T-helper 22 cell (primary cell): ENCODE results near the gene NR4A1.

ENCODE experiments used
- DNase-seq: peaks from one replicate; pipeline ENCODE4 v3.0.0-alpha.2; 2020; ENCODE audit warnings: low read depth

NR4A1 gene

GRCh38 chr12:52041695-52042123, 9.5 kb upstream of the NR4A1 start:
- no peak for DNase-seq

DNA sequence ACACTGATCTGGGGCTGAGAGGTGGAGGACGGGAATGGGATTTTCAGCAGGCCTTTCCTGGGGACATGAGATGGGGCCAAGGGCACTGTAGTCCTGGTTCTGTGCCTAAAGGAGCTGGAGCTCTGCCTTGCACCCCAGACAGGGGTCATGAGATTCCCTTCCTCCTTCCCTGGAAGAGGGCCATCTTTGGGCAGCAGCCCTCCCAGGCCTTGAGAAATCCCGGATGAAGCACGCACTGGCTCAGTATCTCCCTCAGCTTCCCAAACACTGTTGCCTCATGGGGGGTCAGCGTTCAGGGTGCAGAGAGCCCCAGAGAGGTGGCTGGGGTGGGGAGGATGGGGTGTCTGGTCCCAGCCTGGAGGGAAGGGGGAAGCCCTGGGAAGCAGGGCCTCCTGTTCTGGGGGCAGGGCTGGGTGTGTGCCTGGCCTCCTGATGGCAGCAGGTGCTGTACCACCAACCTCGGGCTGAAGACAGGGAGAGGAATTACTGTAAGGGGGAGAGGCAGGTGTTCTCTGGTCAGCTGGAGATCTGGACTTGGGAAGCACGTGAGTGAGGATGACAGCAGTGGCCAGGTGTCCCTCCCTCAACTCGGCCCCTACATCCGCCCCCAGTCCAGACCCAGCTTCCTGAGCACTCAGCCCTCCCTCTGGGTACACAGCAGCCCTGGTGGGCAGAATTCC, 8.4 kb upstream of the NR4A1 start:
- DNase-seq = no peak

GRCh38 chr12:52043386-52044212, 7.6 kb upstream of the NR4A1 start:
- no peak for DNase-seq

- DNase-seq = no peak
Observed at GRCh38 chr12:52044292-52044983, 6.8 kb upstream of the NR4A1 start.

DNA sequence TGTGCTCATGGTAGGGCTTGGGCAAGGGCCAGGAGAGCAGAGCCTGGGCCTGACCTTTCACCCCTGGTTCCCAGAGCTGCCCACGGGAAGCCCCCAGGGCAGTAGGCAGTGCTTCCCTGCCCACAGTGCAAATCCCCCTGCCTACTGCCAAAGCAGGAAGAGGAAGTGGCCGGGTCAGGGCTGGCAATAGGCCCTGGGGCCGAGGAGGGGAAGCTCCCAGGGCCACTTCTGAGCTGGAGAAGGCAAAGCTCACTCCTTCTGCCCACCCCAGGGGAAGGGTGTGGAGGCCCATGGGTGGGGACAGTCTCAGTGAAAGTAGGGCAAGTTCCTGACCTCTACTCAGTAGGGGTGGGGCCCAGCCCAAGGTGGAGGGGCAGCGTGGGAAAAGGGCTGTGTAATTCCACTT, 5.4 kb upstream of the NR4A1 start:
- no peak for DNase-seq

GRCh38 chr12:52046859-52047258, 4.4 kb upstream of the NR4A1 start:
- DNase-seq = no peak

DNA sequence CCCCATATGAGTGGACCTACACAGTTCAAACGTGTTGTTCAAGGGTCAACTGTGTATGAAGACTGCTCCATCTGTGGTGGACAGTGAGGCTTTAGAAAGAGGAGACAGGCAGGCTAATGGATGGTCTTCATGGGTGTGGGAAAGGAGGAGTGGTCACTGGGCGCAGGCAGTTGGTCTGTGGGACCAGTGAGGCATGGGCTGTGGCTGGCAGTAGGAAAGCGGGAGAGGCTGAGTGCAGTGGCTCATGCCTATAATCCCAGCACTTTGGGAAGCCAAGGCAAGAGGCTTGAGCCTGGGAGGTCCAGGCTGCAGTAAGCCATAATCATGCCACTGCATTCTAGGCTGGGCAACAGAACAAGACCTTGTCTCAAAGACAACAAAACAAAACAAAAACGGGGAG, 2.0 kb upstream of the NR4A1 start:
- DNase-seq = no peak

GRCh38 chr12:52049688-52050087, 1.6 kb upstream of the NR4A1 start:
- no peak for DNase-seq

- no peak for DNase-seq
Observed at GRCh38 chr12:52050116-52050757, 1.0 kb upstream of the NR4A1 start.

- DNase-seq = no peak
Observed at GRCh38 chr12:52052468-52053186, 1.4 kb downstream of the NR4A1 start.

DNA sequence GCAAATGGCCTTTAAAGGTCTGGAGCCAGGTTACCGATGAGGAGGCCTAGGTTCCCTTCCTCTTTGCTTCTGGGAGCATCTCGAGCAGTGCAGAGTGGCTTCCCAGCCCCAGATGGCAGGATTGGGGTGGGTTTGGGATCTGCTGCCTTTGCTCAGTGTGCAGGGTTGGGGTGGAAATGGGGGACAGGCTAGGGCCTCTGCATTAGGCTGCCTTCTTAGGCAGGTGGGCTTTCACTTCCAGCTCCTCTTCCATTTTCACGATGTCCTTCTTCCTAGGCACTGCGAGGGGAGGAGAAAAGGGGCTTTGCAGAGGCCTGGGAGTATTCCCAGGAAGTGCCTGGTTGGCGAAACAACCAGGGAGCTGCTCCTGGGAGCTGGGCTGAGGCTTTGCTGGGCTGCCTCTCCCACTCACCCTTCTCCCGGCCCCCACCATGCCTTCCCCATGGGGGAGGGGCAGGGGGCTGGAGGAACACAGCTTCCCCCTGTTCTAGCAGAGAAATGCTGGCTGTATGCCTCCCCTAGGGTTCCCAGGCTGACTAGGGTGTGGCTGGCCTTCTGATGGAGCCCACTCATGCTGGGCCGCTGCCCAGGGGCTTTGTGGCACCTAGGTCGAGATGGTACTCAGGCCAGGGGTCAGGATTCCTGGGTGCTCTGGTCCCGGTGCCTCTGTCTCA, 2.4 kb downstream of the NR4A1 start:
- DNase-seq = no peak

DNA sequence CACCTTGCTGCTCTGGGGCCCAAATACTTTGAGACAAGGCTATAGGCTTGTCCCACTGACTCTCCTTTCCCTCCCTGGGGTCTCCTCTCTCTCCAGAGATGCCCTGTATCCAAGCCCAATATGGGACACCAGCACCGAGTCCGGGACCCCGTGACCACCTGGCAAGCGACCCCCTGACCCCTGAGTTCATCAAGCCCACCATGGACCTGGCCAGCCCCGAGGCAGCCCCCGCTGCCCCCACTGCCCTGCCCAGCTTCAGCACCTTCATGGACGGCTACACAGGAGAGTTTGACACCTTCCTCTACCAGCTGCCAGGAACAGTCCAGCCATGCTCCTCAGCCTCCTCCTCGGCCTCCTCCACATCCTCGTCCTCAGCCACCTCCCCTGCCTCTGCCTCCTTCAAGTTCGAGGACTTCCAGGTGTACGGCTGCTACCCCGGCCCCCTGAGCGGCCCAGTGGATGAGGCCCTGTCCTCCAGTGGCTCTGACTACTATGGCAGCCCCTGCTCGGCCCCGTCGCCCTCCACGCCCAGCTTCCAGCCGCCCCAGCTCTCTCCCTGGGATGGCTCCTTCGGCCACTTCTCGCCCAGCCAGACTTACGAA, 3.1 kb downstream of the NR4A1 start:
- no peak for DNase-seq

GRCh38 chr12:52054833-52055730, 3.8 kb downstream of the NR4A1 start:
- DNase-seq = no peak

- no peak for DNase-seq
Observed at GRCh38 chr12:52055731-52056711, 4.8 kb downstream of the NR4A1 start.

DNA sequence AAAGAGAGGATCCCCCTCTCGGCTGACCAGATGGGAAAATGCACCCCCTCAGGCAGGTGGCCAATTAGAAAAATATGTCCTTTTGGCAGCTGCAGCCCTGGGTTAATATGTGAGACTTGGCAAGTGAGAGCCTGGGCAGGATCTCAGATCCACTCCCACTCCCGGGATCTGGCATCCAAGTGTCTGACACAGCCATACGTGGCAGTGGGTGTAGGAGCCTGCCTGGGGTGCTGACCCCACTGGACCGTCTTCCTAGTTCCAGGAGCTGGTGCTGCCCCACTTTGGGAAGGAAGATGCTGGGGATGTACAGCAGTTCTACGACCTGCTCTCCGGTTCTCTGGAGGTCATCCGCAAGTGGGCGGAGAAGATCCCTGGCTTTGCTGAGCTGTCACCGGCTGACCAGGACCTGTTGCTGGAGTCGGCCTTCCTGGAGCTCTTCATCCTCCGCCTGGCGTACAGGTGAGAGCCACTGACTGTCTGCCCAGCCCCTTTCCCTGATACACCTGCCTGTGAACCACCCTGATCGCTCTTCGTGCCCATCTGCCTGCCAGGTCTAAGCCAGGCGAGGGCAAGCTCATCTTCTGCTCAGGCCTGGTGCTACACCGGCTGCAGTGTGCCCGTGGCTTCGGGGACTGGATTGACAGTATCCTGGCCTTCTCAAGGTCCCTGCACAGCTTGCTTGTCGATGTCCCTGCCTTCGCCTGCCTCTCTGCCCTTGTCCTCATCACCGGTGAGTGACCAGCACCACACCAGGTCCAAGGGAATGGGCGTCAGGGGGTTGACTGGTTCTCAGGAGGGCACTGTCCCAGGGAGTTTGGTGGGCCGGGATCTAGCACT, 5.8 kb downstream of the NR4A1 start:
- no peak for DNase-seq

DNA sequence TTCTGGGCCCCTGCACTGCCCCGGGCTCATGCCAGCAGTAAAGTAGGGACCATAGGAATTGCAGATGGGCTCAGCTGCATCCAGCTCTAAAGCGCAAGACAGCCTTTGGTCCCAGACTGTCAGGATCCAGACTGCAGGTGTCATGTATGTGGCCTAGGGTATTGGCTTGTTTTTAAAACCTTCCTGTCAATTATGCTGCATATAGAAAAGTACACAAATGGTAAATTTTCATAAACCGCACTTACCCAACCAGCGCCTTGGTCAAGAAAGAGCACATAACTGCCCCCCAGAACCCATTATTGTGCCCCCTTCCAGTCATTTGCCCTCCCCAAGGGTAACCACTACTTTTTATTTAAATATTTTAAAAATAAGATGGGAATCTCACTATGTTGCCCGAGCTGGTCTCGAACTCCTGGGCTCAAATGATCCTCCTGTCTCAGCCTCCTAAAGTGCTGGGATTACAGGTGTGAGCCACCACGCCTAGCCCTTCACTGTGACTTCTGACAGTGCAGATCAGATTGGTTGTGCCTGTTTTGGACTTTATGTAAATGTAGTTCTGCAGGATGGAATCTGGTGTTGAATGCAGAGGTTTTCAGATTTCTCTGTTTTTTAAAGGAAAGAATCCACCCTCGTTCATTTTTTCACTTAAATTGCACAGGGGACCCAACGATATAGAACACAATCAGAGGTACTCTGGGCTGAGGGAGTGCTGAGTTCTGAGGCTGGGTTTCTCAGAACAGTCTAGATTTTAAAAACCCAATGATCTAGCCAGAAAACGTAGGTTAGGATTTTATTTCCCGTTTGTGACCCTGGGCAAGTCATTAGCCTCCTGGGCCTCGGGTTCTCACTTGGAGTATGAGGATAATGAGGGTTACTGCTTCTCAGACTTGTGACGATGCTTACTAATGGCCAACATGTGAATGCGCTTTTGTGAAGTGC, 6.7 kb downstream of the NR4A1 start:
- DNase-seq = no peak
